ENCODE measurements around the gene HTR4. TPM values are rescaled to one million over a fixed set of nuclear protein-coding genes. Genes with fewer than 3 reads are reported as not detected.

HTR4 gene
- polyA plus RNA-seq, 1 experiment, result not detected

- DNase-seq (ENCODE audit: low read depth), result no peak
- H3K4me3 ChIP-seq (ENCODE audit: low read depth, low read length), result no peak overlapping the region
- no peaks in the 10 kb centered on the region for H3K36me3 ChIP-seq (ENCODE audit: control insufficient read depth, insufficient read depth, low read length)
- CTCF ChIA-PET, result interaction anchor here (0.6 to 1.4 kb wide), 3 partner anchors 10 to 258 kb away, joined by 3 to 4 read pairs (median 3); no protein-coding TSS in a partner anchor
- TF ChIP-seq CTCF (IDR thresholded peaks at IDR 0.05; ENCODE audit: insufficient read depth, low read depth, low read length), result no peak
- H3K27me3 ChIP-seq (ENCODE audit: control insufficient read depth, insufficient read depth, low read length), result no peaks in the 10 kb centered on the region
- POLR2A ChIA-PET, result no interaction called here
These were observed 33.1 kb upstream of the HTR4 start for GRCh38 chr5:148687427-148687826.

- no peak for DNase-seq (ENCODE audit: low read depth)
- H3K36me3 ChIP-seq (ENCODE audit: control insufficient read depth, insufficient read depth, low read length), result no peaks in the 10 kb centered on the region
- TF ChIP-seq CTCF (IDR thresholded peaks at IDR 0.05; ENCODE audit: insufficient read depth, low read depth, low read length), result no peak
- H3K4me3 ChIP-seq (ENCODE audit: low read depth, low read length), result no peak overlapping the region
- no peaks in the 10 kb centered on the region for H3K27me3 ChIP-seq (ENCODE audit: control insufficient read depth, insufficient read depth, low read length)
- POLR2A ChIA-PET, result no interaction called here
- CTCF ChIA-PET, result interaction anchor here (0.9 to 1.4 kb wide), 2 partner anchors 10 to 11 kb away, joined by 3 to 4 read pairs; no protein-coding TSS in a partner anchor
These were observed 32.3 kb upstream of the HTR4 start for GRCh38 chr5:148686660-148687059.

DNA sequence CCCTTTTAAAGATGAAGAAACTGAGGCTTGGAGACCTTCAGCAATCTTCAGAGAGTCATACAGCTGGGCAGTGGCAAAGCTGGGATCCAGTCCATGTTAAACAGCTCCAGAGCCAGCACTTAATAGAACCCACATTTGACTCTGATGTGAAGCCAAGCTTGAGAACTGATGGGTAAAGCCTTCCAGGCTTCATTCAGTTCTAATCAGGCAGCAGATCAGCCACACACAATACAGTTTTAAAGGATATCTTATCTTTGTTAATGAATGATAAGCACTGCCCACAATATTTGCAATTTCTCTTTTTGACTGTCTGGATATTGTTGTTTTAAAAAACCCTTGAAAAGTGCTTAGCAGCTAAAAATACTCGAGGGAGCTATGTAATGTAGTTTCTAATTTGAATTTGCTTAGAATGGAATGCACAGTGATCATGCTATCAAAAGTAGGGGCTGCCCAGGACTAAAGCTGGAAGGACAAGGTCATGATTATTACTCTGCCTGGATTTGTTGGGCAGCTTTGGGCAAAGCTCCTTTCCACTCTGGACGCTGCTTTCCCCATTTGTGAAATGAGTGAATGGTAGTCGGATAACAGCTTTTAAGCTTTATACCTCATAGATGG, 31.3 kb upstream of the HTR4 start:
- Histone ChIP-seq H3K27me3 (ENCODE audit: control insufficient read depth, insufficient read depth, low read length) (no peaks in the 10 kb centered on the region), H3K4me3 (ENCODE audit: low read depth, low read length) (no peak overlapping the region), H3K36me3 (ENCODE audit: control insufficient read depth, insufficient read depth, low read length) (no peaks in the 10 kb centered on the region)
- CTCF ChIA-PET, result interaction anchor here (0.6 to 0.8 kb wide), 2 partner anchors 9 to 803 kb away, joined by 3 read pairs; no protein-coding TSS in a partner anchor
- POLR2A ChIA-PET, result no interaction called here
- no peak for TF ChIP-seq CTCF (IDR thresholded peaks at IDR 0.05; ENCODE audit: insufficient read depth, low read depth, low read length)
- DNase-seq (ENCODE audit: low read depth), result no peak

DNA sequence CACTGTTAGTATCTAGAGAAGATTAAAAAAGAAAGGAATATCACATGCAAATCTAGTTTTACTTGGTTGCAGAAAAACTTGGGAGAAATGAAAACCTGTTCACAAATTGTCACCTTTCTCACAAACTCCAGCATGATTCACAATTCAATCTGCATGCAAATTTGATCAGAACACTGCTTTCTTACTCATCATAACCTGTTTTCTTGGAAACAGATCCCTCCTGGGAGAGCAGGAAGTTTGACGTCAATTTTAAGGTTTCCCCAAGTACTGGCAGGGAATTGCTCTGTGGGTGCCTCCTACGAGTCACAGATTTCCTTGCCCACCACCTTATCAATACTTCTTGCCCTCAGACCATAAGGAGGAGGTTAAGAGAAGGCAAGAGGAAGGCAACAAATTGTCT, 30.2 kb upstream of the HTR4 start:
- no peak for DNase-seq (ENCODE audit: low read depth)
- Histone ChIP-seq H3K4me3 (ENCODE audit: low read depth, low read length) (no peak overlapping the region), H3K36me3 (ENCODE audit: control insufficient read depth, insufficient read depth, low read length) (no peaks in the 10 kb centered on the region), H3K27me3 (ENCODE audit: control insufficient read depth, insufficient read depth, low read length) (no peaks in the 10 kb centered on the region)
- POLR2A ChIA-PET, result no interaction called here
- CTCF ChIA-PET, result no interaction called here
- TF ChIP-seq CTCF (IDR thresholded peaks at IDR 0.05; ENCODE audit: insufficient read depth, low read depth, low read length), result no peak

DNA sequence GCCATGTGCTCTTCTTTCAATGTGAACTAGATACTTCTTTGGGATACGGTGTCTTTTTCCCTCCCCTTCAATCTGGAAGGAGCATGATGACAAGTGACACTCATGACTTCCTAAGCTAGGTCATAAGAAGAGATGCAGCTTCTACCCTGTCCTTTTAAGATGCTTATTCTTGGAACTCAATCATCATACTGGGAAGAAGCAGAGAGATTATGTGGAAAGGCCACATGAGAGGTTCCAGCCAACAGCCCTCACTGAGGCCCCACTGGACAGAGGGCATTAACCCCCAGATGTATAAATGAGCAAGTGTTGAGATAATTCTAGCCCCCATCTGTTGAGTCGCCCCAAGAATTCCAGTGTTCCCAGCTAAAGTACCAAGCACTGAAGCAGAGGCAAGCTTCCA, 29.3 kb upstream of the HTR4 start:
- no peak for TF ChIP-seq CTCF (IDR thresholded peaks at IDR 0.05; ENCODE audit: insufficient read depth, low read depth, low read length)
- Histone ChIP-seq H3K36me3 (ENCODE audit: control insufficient read depth, insufficient read depth, low read length) (no peaks in the 10 kb centered on the region), H3K27me3 (ENCODE audit: control insufficient read depth, insufficient read depth, low read length) (no peaks in the 10 kb centered on the region), H3K4me3 (ENCODE audit: low read depth, low read length) (no peak overlapping the region)
- no peak for DNase-seq (ENCODE audit: low read depth)
- ChIA-PET CTCF (no interaction called here), POLR2A (no interaction called here)

Data from BJ (cell line).